Subcutaneous abdominal adipose tissue (tissue), 5 donors: ENCODE data around the gene STAP2.

Experiments used
- H3K27ac ChIP-seq: one replicate; pipeline ENCODE4 v1.7.0; 2013; ENCODE audit warnings: low read depth, mild to moderate bottlenecking, inconsistent platforms, low read length, moderate library complexity
- H3K27me3 ChIP-seq, 5 donors: one replicate each; pipeline ENCODE4 v1.7.0; 2013; ENCODE audit warnings: low read length in 5 of 5, inconsistent platforms in 1 of 5; ENCODE audit not compliant: control insufficient read depth in 5 of 5, insufficient read depth in 4 of 5
- H3K36me3 ChIP-seq, 5 donors: one replicate each; pipeline ENCODE4 v1.7.0; 2013; ENCODE audit warnings: low read length in 5 of 5; ENCODE audit not compliant: control insufficient read depth in 5 of 5, insufficient read depth in 5 of 5
- H3K4me1 ChIP-seq, 5 donors: one replicate each; pipeline ENCODE4 v1.7.0; 2013; ENCODE audit warnings: low read length in 5 of 5, mild to moderate bottlenecking in 3 of 5, moderate library complexity in 1 of 5; ENCODE audit not compliant: control insufficient read depth in 5 of 5, insufficient read depth in 5 of 5
- H3K4me3 ChIP-seq, 5 donors: one replicate each; pipeline ENCODE4 v1.7.0; 2013; ENCODE audit warnings: low read length in 5 of 5, low read depth in 1 of 5
- H3K9ac ChIP-seq, 5 donors: one replicate each; pipeline ENCODE4 v1.7.0; 2013; ENCODE audit warnings: low read length in 5 of 5, mild to moderate bottlenecking in 4 of 5, moderate library complexity in 3 of 5
- H3K9me3 ChIP-seq, 5 donors: one replicate each; pipeline ENCODE4 v1.7.0; 2013; ENCODE audit warnings: low read length in 5 of 5; ENCODE audit not compliant: control insufficient read depth in 5 of 5
- donor health status: healthy.
- donor health status: healthy.
- donor health status: healthy.
- donor health status: healthy.
- donor health status: healthy.

STAP2 gene

GRCh38 chr19:4318460-4318859 lies 20.2 kb downstream of the STAP2 start:
- Histone ChIP-seq H3K4me3 (no peak overlapping the region), H3K36me3 (no peaks in the 10 kb centered on the region), H3K9ac (no peak overlapping the region), H3K4me1 (peaks cover 0 to 5% (median 3%) of the 10 kb centered on the region in 5 donors), H3K27me3 (peaks cover 0 to 2% (median 0%) of the 10 kb centered on the region in 5 donors), H3K27ac (no peak overlapping the region), H3K9me3 (peaks cover 0 to 4% (median 0%) of the 10 kb centered on the region in 5 donors)

- H3K9me3 ChIP-seq: no peaks in the 10 kb centered on the region
- no peak overlapping the region for H3K4me3 ChIP-seq
- H3K27me3 ChIP-seq: peaks cover 0 to 2% (median 0%) of the 10 kb centered on the region in 5 donors
- no peak overlapping the region for H3K9ac ChIP-seq
- H3K4me1 ChIP-seq: peaks cover 0 to 5% (median 3%) of the 10 kb centered on the region in 5 donors
- no peak overlapping the region for H3K27ac ChIP-seq
- H3K36me3 ChIP-seq: no peaks in the 10 kb centered on the region
Measured at GRCh38 chr19:4316956-4317355, 21.7 kb downstream of the STAP2 start.

- H3K36me3 ChIP-seq: no peaks in the 10 kb centered on the region
- no peaks in the 10 kb centered on the region for H3K9me3 ChIP-seq
- no peak overlapping the region for H3K9ac ChIP-seq
- peaks cover 0 to 4% (median 0%) of the 10 kb centered on the region in 5 donors for H3K27me3 ChIP-seq
- H3K27ac ChIP-seq: no peak overlapping the region
- H3K4me3 ChIP-seq: peak overlapping the region in 3 of 5 donors; percentile 25 to 43 (median 42)
- peaks cover 0 to 5% (median 3%) of the 10 kb centered on the region in 5 donors for H3K4me1 ChIP-seq
Measured at GRCh38 chr19:4313847-4314490, 24.7 kb downstream of the STAP2 start.

GRCh38 chr19:4310247-4311121 lies 28.1 kb downstream of the STAP2 start:
- H3K4me3 ChIP-seq: no peak overlapping the region
- H3K36me3 ChIP-seq: no peaks in the 10 kb centered on the region
- H3K27me3 ChIP-seq: peaks cover 0 to 8% (median 3%) of the 10 kb centered on the region in 5 donors
- no peak overlapping the region for H3K27ac ChIP-seq
- peaks cover 0 to 5% (median 3%) of the 10 kb centered on the region in 5 donors for H3K4me1 ChIP-seq
- H3K9ac ChIP-seq: no peak overlapping the region
- no peaks in the 10 kb centered on the region for H3K9me3 ChIP-seq

- peaks cover 4 to 19% (median 9%) of the 10 kb centered on the region in 5 donors for H3K27me3 ChIP-seq
- H3K4me1 ChIP-seq: peaks cover 0 to 14% (median 11%) of the 10 kb centered on the region in 5 donors
- H3K27ac ChIP-seq: no peak overlapping the region
- no peak overlapping the region for H3K4me3 ChIP-seq
- no peak overlapping the region for H3K9ac ChIP-seq
- H3K9me3 ChIP-seq: no peaks in the 10 kb centered on the region
- H3K36me3 ChIP-seq: no peaks in the 10 kb centered on the region
Measured at GRCh38 chr19:4305659-4306058, 33.0 kb downstream of the STAP2 start.

GRCh38 chr19:4305257-4305612 lies 33.4 kb downstream of the STAP2 start:
- Histone ChIP-seq H3K9me3 (no peaks in the 10 kb centered on the region), H3K27me3 (peaks cover 4 to 17% (median 9%) of the 10 kb centered on the region in 5 donors), H3K36me3 (no peaks in the 10 kb centered on the region), H3K9ac (no peak overlapping the region), H3K27ac (no peak overlapping the region), H3K4me1 (peaks cover 0 to 14% (median 11%) of the 10 kb centered on the region in 5 donors), H3K4me3 (no peak overlapping the region)

GRCh38 chr19:4304538-4305256 lies 33.9 kb downstream of the STAP2 start, which contains the start of gene FSD1:
Gene FSD1 (plus strand): TSS chr19:4304598. CDS start chr19:4304747, 149 bp downstream.
- Histone ChIP-seq H3K27ac (no peak within 1 kb of the TSS), H3K9ac (no peak within 1 kb of the TSS), H3K4me3 (no peak within 1 kb of the TSS), H3K4me1 (peaks cover 0 to 14% (median 11%) of the 10 kb centered on the region in 5 donors), H3K27me3 (peaks cover 4 to 17% (median 9%) of the 10 kb centered on the region in 5 donors), H3K9me3 (no peaks in the 10 kb centered on the region), H3K36me3 (no peaks in the 10 kb centered on the region)

- no peak overlapping the region for H3K9ac ChIP-seq
- H3K27me3 ChIP-seq: peaks cover 4 to 17% (median 9%) of the 10 kb centered on the region in 5 donors
- H3K27ac ChIP-seq: no peak overlapping the region
- no peaks in the 10 kb centered on the region for H3K9me3 ChIP-seq
- peaks cover 0 to 14% (median 11%) of the 10 kb centered on the region in 5 donors for H3K4me1 ChIP-seq
- H3K36me3 ChIP-seq: no peaks in the 10 kb centered on the region
- no peak overlapping the region for H3K4me3 ChIP-seq
Measured at GRCh38 chr19:4303819-4304537, 34.6 kb downstream of the STAP2 start.

- Histone ChIP-seq H3K9me3 (no peaks in the 10 kb centered on the region), H3K27me3 (peaks cover 4 to 17% (median 9%) of the 10 kb centered on the region in 5 donors), H3K9ac (peak within 1 kb of the TSS in 1 of 5 donors; percentile 15), H3K27ac (no peak within 1 kb of the TSS), H3K4me3 (no peak within 1 kb of the TSS), H3K36me3 (no peaks in the 10 kb centered on the region), H3K4me1 (peaks cover 0 to 14% (median 11%) of the 10 kb centered on the region in 5 donors)
Measured at GRCh38 chr19:4302243-4302640, 36.4 kb downstream of the STAP2 start, which contains the start of gene TMIGD2. Gene TMIGD2 (minus strand): TSS chr19:4302389. CDS start chr19:4302385, 4 bp downstream.
